Measurements from ENCODE around the gene PLPPR5. TPM values are rescaled to one million over a fixed set of nuclear protein-coding genes. Genes with fewer than 3 reads are reported as not detected.

Gene PLPPR5
- total and polyA plus RNA-seq, 2 of the 8 experiments (the other 6 are each of a cell fraction or from before 2014, with no cell fraction given) = 1.9 to 5.6 TPM

DNA sequence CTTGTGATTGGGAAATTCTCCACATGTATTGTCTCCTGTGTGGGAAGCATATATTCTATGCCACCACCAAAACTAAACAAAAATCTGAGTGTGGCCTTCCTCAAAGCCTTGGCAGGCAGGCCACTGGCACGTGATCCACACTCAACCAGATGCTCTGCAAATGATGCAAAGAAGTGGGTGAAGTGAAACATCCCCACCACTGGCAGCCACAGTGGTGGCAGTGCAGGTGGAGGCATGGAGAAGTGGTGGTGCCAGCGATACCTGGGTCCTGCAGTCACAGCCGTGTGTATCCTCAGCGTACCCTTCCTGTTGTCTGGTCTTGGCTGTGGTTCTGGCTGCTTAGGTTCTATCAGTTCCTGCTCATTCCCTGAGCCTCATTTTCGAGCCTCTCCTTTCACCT lies 65.2 kb downstream of the PLPPR5 start:
- POLR2A ChIA-PET (ENCODE audit: partially characterized antibody) = no interaction called here
- no peak overlapping the region for H3K4me2 ChIP-seq (ENCODE audit: insufficient read depth in 1 of 2, low read depth in 2 of 2, low read length in 2 of 2)
- no peaks in the 10 kb centered on the region for H3K9me3 ChIP-seq (ENCODE audit: insufficient read depth in 2 of 2, low read depth in 1 of 2, low read length in 1 of 2)
- H3K23me2 ChIP-seq (ENCODE audit: low read depth, low read length) = no peaks in the 10 kb centered on the region
- no peak overlapping the region; the same call in 1 of the 2 replicates for H2AK5ac ChIP-seq (ENCODE audit: low read depth, low read length)
- H4K8ac ChIP-seq (ENCODE audit: extremely low read depth, insufficient read depth, low read length) = peak overlapping the region; percentile 35
- no peak overlapping the region for H3K56ac ChIP-seq (replicated peaks; ENCODE audit: insufficient read length, low read depth, low read length)
- H3K4me1 ChIP-seq (replicated peaks in 1 of 4; ENCODE audit: control insufficient read depth in 3 of 4, insufficient read depth in 4 of 4, low read length in 3 of 4) = no peaks in the 10 kb centered on the region
- H3K27ac ChIP-seq (ENCODE audit: low read depth, low read length) = no peak overlapping the region
- H3K79me1 ChIP-seq (ENCODE audit: low read depth, low read length) = no peaks in the 10 kb centered on the region
- no peak overlapping the region for H3K9ac ChIP-seq (replicated peaks in 1 of 4; ENCODE audit: extremely low read depth in 1 of 4, low read depth in 3 of 4, low read length in 3 of 4)
- FAIRE-seq (no peak), DNase-seq (ENCODE audit: low read depth in 1 of 2, low spot score in 2 of 2) (no peak)
- H3K14ac ChIP-seq (ENCODE audit: insufficient read length) = no peak overlapping the region
- H4K5ac ChIP-seq (ENCODE audit: insufficient read length, low read depth, low read length) = no peak overlapping the region
- peaks cover 0 to 1% (median 0%) of the 10 kb centered on the region in 4 experiments; a peak in 1 of 7 replicates for H3K27me3 ChIP-seq (replicated peaks in 1 of 4; ENCODE audit: control insufficient read depth in 3 of 4, extremely low read depth in 1 of 4, insufficient read depth in 3 of 4, low read length in 3 of 4)
- no peak overlapping the region for H2AFZ ChIP-seq (ENCODE audit: low read length)
- no peak overlapping the region for H3K4ac ChIP-seq (replicated peaks; ENCODE audit: insufficient read length, low read depth, low read length)
- WGBS, 2 experiments (ENCODE audit: extremely low coverage in 1 of 2, insufficient coverage in 1 of 2, insufficient read length in 1 of 2, insufficient replicate concordance in 2 of 2, low coverage in 1 of 2, low lambda C conversion rate in 2 of 2, missing lambda C conversion rate in 1 of 2) = 90% methylated on average over 5 of the region's 5 CpGs; no CpG with 5 or more reads in 1 of the 2 experiments
- CTCF ChIA-PET (ENCODE audit: partially characterized antibody) = no interaction called here
- no peak overlapping the region for H3K23ac ChIP-seq (ENCODE audit: insufficient read length)
- 0 out of 2 replicates have a peak overlapping the region, but pooled peaks have one; percentile 9 for H2BK12ac ChIP-seq (ENCODE audit: low read depth, low read length)
- H3K4me3 ChIP-seq (ENCODE audit: extremely low read depth in 1 of 4, insufficient read depth in 2 of 4, low read depth in 3 of 4, low read length in 4 of 4) = no peak overlapping the region
- no peak overlapping the region for H2BK20ac ChIP-seq (ENCODE audit: low read length)
- H2BK15ac ChIP-seq (ENCODE audit: low read length) = no peak overlapping the region
- H2BK5ac ChIP-seq (ENCODE audit: low read depth, low read length) = no peak overlapping the region
- no peaks in the 10 kb centered on the region for H3K36me3 ChIP-seq (ENCODE audit: control insufficient read depth in 2 of 4, insufficient read depth in 4 of 4, low read length in 3 of 4)
- no peak overlapping the region for H4K91ac ChIP-seq (replicated peaks; ENCODE audit: insufficient read length, low read length)
- H3K79me2 ChIP-seq (ENCODE audit: control insufficient read depth in 1 of 2, insufficient read depth in 2 of 2, low read length in 2 of 2) = no peaks in the 10 kb centered on the region
- H2BK120ac ChIP-seq (replicated peaks; ENCODE audit: low read depth, low read length) = no peak overlapping the region
- TF ChIP-seq, protein P1, sequence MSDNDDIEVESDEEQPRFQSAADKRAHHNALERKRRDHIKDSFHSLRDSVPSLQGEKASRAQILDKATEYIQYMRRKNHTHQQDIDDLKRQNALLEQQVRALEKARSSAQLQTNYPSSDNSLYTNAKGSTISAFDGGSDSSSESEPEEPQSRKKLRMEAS (IDR thresholded peaks at IDR 0.05) = no peak
- TF ChIP-seq RAD21 (IDR thresholded peaks at IDR 0.05 in 1 of 2, conservative IDR thresholded peaks at IDR 0.05 in 1 of 2; ENCODE audit: low read depth in 2 of 2, low read length in 2 of 2) = no peak
- no peak for TF ChIP-seq JUND (IDR thresholded peaks at IDR 0.05; ENCODE audit: low read length)
- no peak for TF ChIP-seq HDAC2 (IDR thresholded peaks at IDR 0.05; ENCODE audit: borderline replicate concordance in 1 of 2, low read depth in 2 of 2, low read length in 2 of 2)
- no peak for TF ChIP-seq EGR1 (IDR thresholded peaks at IDR 0.05; ENCODE audit: borderline replicate concordance, low read depth, low read length)
- no peak for TF ChIP-seq POU5F1 (IDR thresholded peaks at IDR 0.05; ENCODE audit: low read depth, low read length)
- TF ChIP-seq CEBPB (IDR thresholded peaks at IDR 0.05; ENCODE audit: low read depth, low read length) = no peak
- no peak for TF ChIP-seq RFX5 (IDR thresholded peaks at IDR 0.05; ENCODE audit: borderline replicate concordance, low read depth, low read length)
- TF ChIP-seq TAF7 (optimal IDR thresholded peaks at IDR 0.05; ENCODE audit: borderline replicate concordance, low read depth, low read length) = no peak
- TF ChIP-seq CHD1 (IDR thresholded peaks at IDR 0.05; ENCODE audit: low read depth, low read length) = no peak
- no peaks in the 10 kb centered on the region for H4K20me1 ChIP-seq (replicated peaks in 1 of 2; ENCODE audit: control insufficient read depth in 1 of 2, insufficient read depth in 2 of 2, low read length in 2 of 2)
- H3K18ac ChIP-seq (ENCODE audit: extremely low read depth, low read length) = no peak overlapping the region; the same call in 1 of the 2 replicates
